Activated naive CD8-positive, alpha-beta T cell treated with anti-CD3 and anti-CD28 coated beads, Interleukin-2, amount 50 U/mL, for 16 hours (primary cell): ENCODE results near the gene POLR3GL.
"Not testable (repeated sequence)": the region's sequence is repeated elsewhere in the genome, so short reads cannot be mapped to it uniquely, and the experiment has no call there.

ENCODE experiments used
- DNase-seq: peaks from one replicate; pipeline ENCODE4 v3.0.0-alpha.2; 2020; ENCODE audit warnings: low read depth, low spot score

POLR3GL gene

GRCh38 chr1:145964328-145965118 is at the start of gene POLR3GL, which contains the start of gene ANKRD34A:
Gene POLR3GL, plus strand, starts transcription at chr1:145964690. Its CDS starts 10,176 bp downstream, at chr1:145974866.
Gene ANKRD34A, minus strand, starts transcription at chr1:145964575. Its CDS starts 2,816 bp downstream, at chr1:145961759.
- DNase-seq: peak; percentile 79

GRCh38 chr1:145916745-145917144 is 47.7 kb upstream of the POLR3GL start:
- no peak for DNase-seq

GRCh38 chr1:145917595-145917994 is 46.9 kb upstream of the POLR3GL start:
- no peak for DNase-seq

- DNase-seq: peak; percentile 86
These were observed 46.1 kb upstream of the POLR3GL start, which contains the start of gene PEX11B for GRCh38 chr1:145918144-145918991. Gene PEX11B, minus strand, starts transcription at chr1:145918717. Its CDS starts 29 bp downstream, at chr1:145918688.

- no peak for DNase-seq
These were observed 45.2 kb upstream of the POLR3GL start for GRCh38 chr1:145918992-145919939.

- DNase-seq: not testable (repeated sequence)
These were observed 44.2 kb upstream of the POLR3GL start for GRCh38 chr1:145920297-145920696.

GRCh38 chr1:145922266-145922665 is 42.2 kb upstream of the POLR3GL start:
- no peak for DNase-seq

- peak; percentile 14 for DNase-seq
These were observed 37.8 kb upstream of the POLR3GL start for GRCh38 chr1:145926686-145927062.

GRCh38 chr1:145927063-145927886 is 37.2 kb upstream of the POLR3GL start, which contains the start of gene RBM8A:
Gene RBM8A, minus strand, starts transcription at chr1:145927484. Its CDS starts 58 bp downstream, at chr1:145927426.
- peak; percentile 82 for DNase-seq

- DNase-seq: no peak
These were observed 36.4 kb upstream of the POLR3GL start for GRCh38 chr1:145927916-145928643.

- not testable (repeated sequence) for DNase-seq
These were observed 31.9 kb upstream of the POLR3GL start for GRCh38 chr1:145932522-145933009.

- no peak for DNase-seq
These were observed 28.8 kb upstream of the POLR3GL start for GRCh38 chr1:145935708-145936107.

- no peak for DNase-seq
These were observed 28.2 kb upstream of the POLR3GL start for GRCh38 chr1:145936247-145936646.

GRCh38 chr1:145937436-145937835 is 27.1 kb upstream of the POLR3GL start:
- DNase-seq: no peak

- no peak for DNase-seq
These were observed 22.1 kb upstream of the POLR3GL start for GRCh38 chr1:145942405-145942804.

- DNase-seq: no peak
These were observed 21.6 kb upstream of the POLR3GL start for GRCh38 chr1:145942871-145943270.

GRCh38 chr1:145944532-145944931 is 20.0 kb upstream of the POLR3GL start:
- DNase-seq: no peak

GRCh38 chr1:145946477-145946986 is 18.0 kb upstream of the POLR3GL start:
- DNase-seq: no peak

- DNase-seq: no peak
These were observed 16.9 kb upstream of the POLR3GL start for GRCh38 chr1:145947551-145947950.
